T-cell (primary cell): ENCODE data around the gene TALDO1. TPM values are rescaled to one million over a fixed set of nuclear protein-coding genes. Genes with fewer than 3 reads are reported as not detected.

Source experiments
- ATAC-seq, 4 experiments: fragments of 200-7000 bp in 3 of 4; fragments of 150-1000 bp in 1 of 4; cut with Tn5 transposase; replicated peaks in 1 of 4; 1 replicate in 3 of 4; 2 replicates in 1 of 4; pipeline ENCODE4 v1.10.0; 2021; ENCODE audit warnings: moderate library complexity in 3 of 4, mild to moderate bottlenecking in 2 of 4, moderate number of reproducible peaks in 1 of 4
- CTCF ChIA-PET, 2 donors: fragments of 300-600 bp; sonication (Branson Sonifier 250); formaldehyde crosslinking; loops; one replicate each; lab custom pipeline; 2022; ENCODE audit warnings: antibody characterized with exemption in 2 of 2; lab: Charles Lee
- POLR2A ChIA-PET, 2 donors: fragments of 300-600 bp; sonication (Branson Sonifier 250); formaldehyde crosslinking; loops; one replicate each; lab custom pipeline; 2022; ENCODE audit warnings: antibody characterized with exemption in 2 of 2; lab: Charles Lee
- DNase-seq, 35 experiments: peaks; one replicate each; pipeline versions ENCODE4 v3.0.0 to v3.0.0-alpha.2; 2013 to 2023
- H3K27ac ChIP-seq: one replicate; pipeline ENCODE4 v1.5.1; 2013; ENCODE audit warnings: low read length
- H3K27me3 ChIP-seq, 2 experiments: replicated peaks in 1 of 2; 1 replicate in 1 of 2; 2 replicates in 1 of 2; pipeline versions ENCODE4 v1.6.1 to v1.7.0; 2013; ENCODE audit warnings: low read length in 1 of 2, mixed read lengths in 1 of 2; ENCODE audit not compliant: control insufficient read depth in 2 of 2, insufficient read depth in 2 of 2; ENCODE audit errors: extremely low read depth in 1 of 2
- H3K36me3 ChIP-seq, 2 donors: 1 replicate in 1 of 2; 2 replicates in 1 of 2; pipeline versions ENCODE4 v1.6.1 to v1.7.0; 2013; ENCODE audit warnings: low read length in 1 of 2; ENCODE audit not compliant: control insufficient read depth in 2 of 2, insufficient read depth in 1 of 2; ENCODE audit errors: extremely low read depth in 1 of 2
- H3K4me1 ChIP-seq, 2 experiments: 1 replicate in 1 of 2; 2 replicates in 1 of 2; pipeline versions ENCODE4 v1.6.1 to v1.7.0; 2013; ENCODE audit warnings: low read length in 2 of 2, mixed read lengths in 1 of 2; ENCODE audit not compliant: insufficient read depth in 2 of 2, control insufficient read depth in 1 of 2; ENCODE audit errors: extremely low read depth in 1 of 2
- H3K4me3 ChIP-seq, 2 donors: 1 replicate in 1 of 2; 2 replicates in 1 of 2; pipeline versions ENCODE4 v1.5.1 to v1.7.0; 2013; ENCODE audit warnings: mild to moderate bottlenecking in 2 of 2, low read length in 1 of 2, moderate library complexity in 1 of 2; ENCODE audit not compliant: control insufficient read depth in 1 of 2; ENCODE audit errors: extremely low read depth in 1 of 2
- H3K9me3 ChIP-seq: 2 replicates; pipeline ENCODE4 v1.7.0; 2013
- H3K27ac Mint-ChIP-seq, 2 donors: one replicate each; pipeline ENCODE4 v1.8.0; 2020 to 2021; ENCODE audit warnings: mild to moderate bottlenecking in 2 of 2, mixed read lengths in 2 of 2
- H3K27me3 Mint-ChIP-seq, 2 donors: one replicate each; pipeline ENCODE4 v1.8.0; 2021 to 2022; ENCODE audit warnings: mixed read lengths in 2 of 2
- H3K36me3 Mint-ChIP-seq: one replicate; pipeline ENCODE4 v1.8.0; 2021; ENCODE audit warnings: mixed read lengths
- H3K4me1 Mint-ChIP-seq, 3 donors: one replicate each; pipeline ENCODE4 v1.8.0; 2020 to 2022; ENCODE audit warnings: mixed read lengths in 3 of 3, mild to moderate bottlenecking in 1 of 3
- H3K4me3 Mint-ChIP-seq, 3 donors: one replicate each; pipeline ENCODE4 v1.8.0; 2020 to 2022; ENCODE audit warnings: mild to moderate bottlenecking in 3 of 3, mixed read lengths in 3 of 3, moderate library complexity in 3 of 3
- H3K9me3 Mint-ChIP-seq, 3 donors: one replicate each; pipeline ENCODE4 v1.8.0; 2020 to 2022; ENCODE audit warnings: mixed read lengths in 3 of 3
- WGBS: methylation state at CpG from one replicate; pipeline ENCODE4 v1.1.5; 2013; ENCODE audit warnings: missing lambda C conversion rate; ENCODE audit not compliant: insufficient coverage; 5-methylcytosine and 5-hydroxymethylcytosine counted together
- total RNA-seq, 35 experiments: library from RNA in 6 of 35; stranded (reverse) in 6 of 35; fragments of 120-200 nt in 1 of 35; gene quantifications; one replicate each; pipeline versions ENCODE4 v1.2.1 to v1.2.4 and lab custom pipeline; 2013 to 2026

Gene TALDO1
- 100 to 1,000 TPM in 3 of 5 donors, 10 to 100 TPM in 2; 60.5 to 106 (median 102) TPM for total RNA-seq
- 69.2 TPM for total RNA-seq (2013)
- 22.2 to 271 (median 43.7) reads per million in 29 experiments for total RNA-seq (lab: John Stamatoyannopoulos, UW)

DNA sequence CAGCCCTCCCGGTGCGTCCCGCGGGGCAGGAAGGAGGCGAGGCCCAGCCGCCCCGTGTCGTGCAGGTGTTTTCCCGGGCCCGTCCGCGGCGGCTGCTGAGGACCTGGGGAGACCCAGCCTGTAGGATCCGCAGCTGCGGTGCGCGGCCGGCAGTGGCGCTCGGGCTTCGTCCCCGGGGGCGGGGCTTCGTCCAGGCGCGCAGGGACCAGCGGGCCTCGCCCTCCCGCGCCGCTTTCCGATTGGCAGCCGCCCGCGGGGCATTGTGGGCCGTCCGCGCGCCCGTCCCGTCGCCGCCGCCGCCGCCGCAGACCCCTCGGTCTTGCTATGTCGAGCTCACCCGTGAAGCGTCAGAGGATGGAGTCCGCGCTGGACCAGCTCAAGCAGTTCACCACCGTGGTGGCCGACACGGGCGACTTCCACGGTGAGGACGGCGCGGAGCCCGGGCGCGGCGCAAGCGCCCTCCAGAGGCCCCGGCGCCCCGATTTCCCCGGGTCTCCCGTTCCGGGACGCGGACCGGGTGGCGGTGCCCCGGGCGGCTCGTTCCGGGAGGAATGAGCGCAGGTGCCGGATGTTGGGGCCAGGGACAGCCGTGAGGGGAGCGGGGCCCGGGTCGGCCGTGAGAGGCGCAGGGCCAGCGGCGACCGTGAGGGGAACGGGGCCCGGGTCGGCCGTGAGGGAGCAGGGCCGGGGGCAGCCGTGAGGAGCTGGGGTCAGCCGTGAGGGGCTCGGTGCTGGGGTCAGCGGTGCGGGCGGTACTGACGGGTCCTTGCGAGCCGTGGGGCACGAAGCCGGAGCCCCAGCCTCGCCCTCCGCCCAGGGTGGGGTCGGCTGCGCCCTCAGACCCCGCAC lies at the start of gene TALDO1:
Gene TALDO1 (plus strand): TSS at position 307 of the 849 bp plus-strand sequence. CDS start 18 bp downstream, at position 325.
- H3K27me3 Mint-ChIP-seq, result no peaks in the 10 kb centered on the region
- no peaks in the 10 kb centered on the region for H3K36me3 ChIP-seq
- peak within 1 kb of the TSS; percentile 48 to 59 for H3K4me3 ChIP-seq
- H3K27ac Mint-ChIP-seq, result peak within 1 kb of the TSS; percentile 74 to 79
- DNase-seq, result peak; percentile 32 to 83 (median 59)
- peaks cover 21 to 24% (median 21%) of the 10 kb centered on the region in 3 donors for H3K4me1 Mint-ChIP-seq
- no peaks in the 10 kb centered on the region for H3K9me3 ChIP-seq
- peaks cover 0 to 26% of the 10 kb centered on the region in 2 experiments for H3K4me1 ChIP-seq
- no peaks in the 10 kb centered on the region for H3K27me3 ChIP-seq
- no peaks in the 10 kb centered on the region for H3K36me3 Mint-ChIP-seq
- POLR2A ChIA-PET, result no interaction called here
- H3K9me3 Mint-ChIP-seq, result no peaks in the 10 kb centered on the region
- CTCF ChIA-PET, result interaction anchor here in 1 of 2 donors (0.9 to 1.3 kb wide), 2 partner anchors 21 to 193 kb away, joined by 3 read pairs; no protein-coding TSS in a partner anchor
- WGBS, result under 1% methylated on average over 112 of the region's 112 CpGs
- H3K27ac ChIP-seq, result no peak within 1 kb of the TSS
- H3K4me3 Mint-ChIP-seq, result peak within 1 kb of the TSS; percentile 80 to 86 (median 82)
- ATAC-seq, result peak; percentile 85 to 91 (median 90)

DNA sequence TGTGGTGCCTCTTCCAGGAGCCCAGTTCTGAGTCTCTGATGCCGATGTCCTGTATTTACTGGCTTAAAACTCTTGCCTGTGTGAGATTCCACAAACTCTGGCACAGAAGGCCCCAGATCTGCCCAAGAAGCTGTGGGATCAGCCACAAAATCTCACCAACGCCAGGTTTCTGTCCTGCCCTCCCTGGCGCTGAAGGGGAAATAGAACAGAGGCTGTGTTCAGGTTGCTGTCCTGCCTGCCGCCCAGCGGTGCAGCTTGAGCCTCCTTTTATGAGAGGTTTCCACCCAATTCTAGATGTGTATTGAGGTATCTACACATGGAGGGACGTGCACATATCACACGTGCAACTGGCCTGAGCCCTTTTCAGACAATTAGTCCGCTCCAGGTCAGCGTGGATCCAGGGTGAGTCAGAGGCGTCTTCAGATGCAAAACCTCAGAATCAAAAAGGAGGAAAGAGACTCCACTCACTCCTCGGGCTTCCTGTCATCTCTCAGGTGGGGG lies 49.4 kb upstream of the TALDO1 start:
- peak overlapping the region; percentile 49 to 86 for H3K27ac Mint-ChIP-seq
- no peaks in the 10 kb centered on the region for H3K9me3 Mint-ChIP-seq
- ATAC-seq (no peak), DNase-seq (no peak)
- H3K9me3 ChIP-seq, result no peaks in the 10 kb centered on the region
- ChIA-PET CTCF (interaction anchor here in 1 of 2 donors (0.9 kb wide), 1 partner anchor 28 kb away, joined by 3 read pairs; no protein-coding TSS in a partner anchor), POLR2A (no interaction called here)
- H3K36me3 Mint-ChIP-seq, result peaks cover 6% of the 10 kb centered on the region
- peaks cover 25 to 34% (median 33%) of the 10 kb centered on the region in 3 donors for H3K4me1 Mint-ChIP-seq
- peaks cover 11 to 45% of the 10 kb centered on the region in 2 experiments for H3K4me1 ChIP-seq
- no peak overlapping the region for H3K4me3 ChIP-seq
- H3K27ac ChIP-seq, result no peak overlapping the region
- peak overlapping the region; percentile 35 to 88 (median 56) for H3K4me3 Mint-ChIP-seq
- H3K27me3 ChIP-seq, result no peaks in the 10 kb centered on the region
- peaks cover 4 to 19% of the 10 kb centered on the region in 2 donors for H3K36me3 ChIP-seq
- no peaks in the 10 kb centered on the region for H3K27me3 Mint-ChIP-seq
- WGBS, result 83% methylated on average over 2 of the region's 11 CpGs

DNA sequence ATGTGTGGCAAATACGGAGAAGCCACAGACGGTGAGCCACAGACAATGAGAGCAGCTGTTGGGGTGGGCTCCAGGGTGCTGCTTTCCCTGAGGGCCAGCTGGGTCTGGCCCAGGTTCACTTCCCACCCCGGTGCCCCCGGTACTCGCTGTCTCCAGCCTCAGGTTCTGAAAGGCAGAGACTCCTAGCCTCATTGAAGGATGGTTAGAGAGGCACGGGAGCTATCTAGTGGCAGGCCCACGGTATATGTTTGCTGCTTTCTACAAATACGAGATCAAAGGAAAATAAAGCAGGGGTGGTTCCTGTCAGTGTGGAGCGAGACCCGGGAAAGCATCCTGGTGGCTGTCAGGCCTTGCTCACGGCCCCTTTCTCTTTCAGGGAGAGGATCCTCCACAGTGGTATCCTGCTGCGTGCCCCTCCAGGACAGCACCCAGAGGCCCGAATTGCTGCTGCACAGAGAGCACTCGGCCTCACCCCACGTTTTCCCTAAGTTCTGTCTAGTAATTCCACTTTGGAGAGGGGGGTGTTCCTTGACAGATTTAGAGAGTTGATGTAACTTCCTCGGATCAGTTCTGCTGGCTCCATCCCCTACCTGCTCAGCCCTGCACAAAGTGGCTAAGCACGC lies 48.7 kb upstream of the TALDO1 start:
- DNase-seq (peak in 1 of 35 experiments; percentile 39), ATAC-seq (no peak)
- Histone ChIP-seq H3K9me3 (no peaks in the 10 kb centered on the region), H3K27ac (no peak overlapping the region), H3K27me3 (no peaks in the 10 kb centered on the region), H3K4me3 (no peak overlapping the region), H3K4me1 (peaks cover 5 to 41% of the 10 kb centered on the region in 2 experiments), H3K36me3 (peaks cover 4 to 19% of the 10 kb centered on the region in 2 donors)
- H3K27ac Mint-ChIP-seq, result peak overlapping the region in 1 of 2 donors; percentile 86
- peaks cover 6% of the 10 kb centered on the region for H3K36me3 Mint-ChIP-seq
- 66% methylated on average over 10 of the region's 17 CpGs for WGBS
- no peaks in the 10 kb centered on the region for H3K9me3 Mint-ChIP-seq
- POLR2A ChIA-PET, result interaction anchor here in 1 of 2 donors (0.6 kb wide), 1 partner anchor 44 kb away, joined by 3 read pairs; no protein-coding TSS in a partner anchor
- H3K4me1 Mint-ChIP-seq, result peaks cover 17 to 26% (median 26%) of the 10 kb centered on the region in 3 donors
- H3K4me3 Mint-ChIP-seq, result peak overlapping the region in 1 of 3 donors; percentile 88
- CTCF ChIA-PET, result interaction anchor here in 1 of 2 donors (0.6 to 0.9 kb wide), 2 partner anchors 27 to 32 kb away, joined by 3 read pairs; no protein-coding TSS in a partner anchor
- no peaks in the 10 kb centered on the region for H3K27me3 Mint-ChIP-seq

DNA sequence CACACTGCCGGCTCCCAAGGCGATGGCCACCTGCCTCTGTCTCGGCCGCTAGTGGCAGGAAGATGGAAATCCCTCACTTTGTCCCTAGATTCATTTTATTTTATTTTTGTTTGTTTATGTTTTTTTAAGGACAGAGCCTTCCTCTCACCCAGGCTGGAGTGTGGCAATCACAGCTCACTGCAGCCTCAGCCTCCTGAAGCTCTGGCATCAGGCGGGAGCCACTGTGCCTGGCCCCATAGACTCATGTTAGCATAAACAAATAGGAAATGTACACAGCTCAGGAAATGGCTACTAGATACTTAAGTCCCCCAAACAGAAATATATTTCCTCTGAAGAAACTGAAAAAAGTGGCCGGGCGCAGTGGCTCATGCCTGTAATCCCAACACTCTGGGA lies 48.2 kb upstream of the TALDO1 start:
- peaks cover 6% of the 10 kb centered on the region for H3K36me3 Mint-ChIP-seq
- peaks cover 14 to 25% (median 24%) of the 10 kb centered on the region in 3 donors for H3K4me1 Mint-ChIP-seq
- POLR2A ChIA-PET, result interaction anchor here in 1 of 2 donors (0.6 kb wide), 1 partner anchor 44 kb away, joined by 3 read pairs; no protein-coding TSS in a partner anchor
- no peaks in the 10 kb centered on the region for H3K27me3 ChIP-seq
- CTCF ChIA-PET, result interaction anchor here (0.5 to 0.9 kb wide), 3 partner anchors 27 to 185 kb away, joined by 3 read pairs; no protein-coding TSS in a partner anchor
- ATAC-seq (no peak), DNase-seq (no peak)
- H3K4me1 ChIP-seq, result peaks cover 2 to 36% of the 10 kb centered on the region in 2 experiments
- no peak overlapping the region for H3K4me3 Mint-ChIP-seq
- no peaks in the 10 kb centered on the region for H3K9me3 Mint-ChIP-seq
- 100% methylated on average over 1 of the region's 7 CpGs for WGBS
- no peaks in the 10 kb centered on the region for H3K9me3 ChIP-seq
- no peak overlapping the region for H3K27ac ChIP-seq
- H3K27ac Mint-ChIP-seq, result peak overlapping the region in 1 of 2 donors; percentile 16
- peaks cover 4 to 19% of the 10 kb centered on the region in 2 donors for H3K36me3 ChIP-seq
- H3K4me3 ChIP-seq, result no peak overlapping the region
- no peaks in the 10 kb centered on the region for H3K27me3 Mint-ChIP-seq

DNA sequence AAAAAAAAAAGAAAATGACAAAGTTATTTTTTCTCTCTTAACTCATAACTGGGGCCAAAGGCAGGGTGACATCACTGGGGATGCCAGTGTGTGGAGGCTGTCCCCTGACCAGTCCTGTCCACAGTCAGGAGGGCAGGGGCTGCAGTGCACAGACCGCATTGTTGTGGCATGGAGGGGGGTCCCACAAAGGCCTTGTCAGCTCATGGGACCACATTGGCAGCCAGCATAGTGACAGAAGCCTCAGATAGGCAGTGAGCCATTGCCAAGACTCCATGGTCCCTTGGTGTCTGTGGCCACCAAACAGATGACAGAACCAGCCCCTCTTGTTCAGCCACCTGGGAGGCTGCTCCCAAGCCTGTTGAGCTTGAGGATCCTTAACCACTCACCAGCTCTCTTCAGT lies 47.5 kb upstream of the TALDO1 start:
- no peaks in the 10 kb centered on the region for H3K27me3 Mint-ChIP-seq
- no peaks in the 10 kb centered on the region for H3K9me3 Mint-ChIP-seq
- DNase-seq (no peak), ATAC-seq (no peak)
- ChIA-PET CTCF (interaction anchor here (0.5 to 0.6 kb wide), 2 partner anchors 16 to 186 kb away, joined by 3 read pairs; no protein-coding TSS in a partner anchor), POLR2A (no interaction called here)
- H3K27ac Mint-ChIP-seq, result no peak overlapping the region
- 100% methylated on average over 1 of the region's 1 CpG for WGBS
- no peak overlapping the region for H3K4me3 Mint-ChIP-seq
- Histone ChIP-seq H3K4me3 (no peak overlapping the region), H3K27ac (no peak overlapping the region), H3K9me3 (no peaks in the 10 kb centered on the region), H3K4me1 (peaks cover 2 to 32% of the 10 kb centered on the region in 2 experiments), H3K36me3 (peaks cover 4 to 19% of the 10 kb centered on the region in 2 donors), H3K27me3 (no peaks in the 10 kb centered on the region)
- H3K4me1 Mint-ChIP-seq, result peaks cover 14 to 25% (median 24%) of the 10 kb centered on the region in 3 donors
- peaks cover 6% of the 10 kb centered on the region for H3K36me3 Mint-ChIP-seq
